Transverse colon (tissue), 4 donors: ENCODE data around the gene ZFX.

Experiments used
- EP300 ChIP-seq: sonication (generic); formaldehyde crosslinking; IDR thresholded peaks from one replicate; pipeline ENCODE4 v1.6.1; 2017; ENCODE audit warnings: antibody characterized with exemption, low read depth
- POLR2A ChIP-seq: fragments of 450-650 bp; IDR thresholded peaks from one replicate; pipeline ENCODE4 v1.6.1; 2016; ENCODE audit warnings: antibody characterized with exemption, mild to moderate bottlenecking, moderate library complexity
- POLR2AphosphoS5 ChIP-seq, 3 donors: sonication (generic); formaldehyde crosslinking; IDR thresholded peaks; one replicate each; pipeline ENCODE4 v1.6.1; 2016; ENCODE audit warnings: antibody characterized with exemption in 3 of 3
- TF ChIP-seq, protein P1 (sequence below), 5 experiments: fragments of 200-600 bp in 3 of 5; fragments of 450-650 bp in 2 of 5; sonication (generic) in 3 of 5; IDR thresholded peaks; 1 replicate in 2 of 5; 2 replicates in 3 of 5; pipeline ENCODE4 v1.5.1; 2016 to 2017; ENCODE audit warnings: antibody characterized with exemption in 5 of 5, inconsistent platforms in 3 of 5, mild to moderate bottlenecking in 2 of 5, moderate library complexity in 1 of 5

DNA sequence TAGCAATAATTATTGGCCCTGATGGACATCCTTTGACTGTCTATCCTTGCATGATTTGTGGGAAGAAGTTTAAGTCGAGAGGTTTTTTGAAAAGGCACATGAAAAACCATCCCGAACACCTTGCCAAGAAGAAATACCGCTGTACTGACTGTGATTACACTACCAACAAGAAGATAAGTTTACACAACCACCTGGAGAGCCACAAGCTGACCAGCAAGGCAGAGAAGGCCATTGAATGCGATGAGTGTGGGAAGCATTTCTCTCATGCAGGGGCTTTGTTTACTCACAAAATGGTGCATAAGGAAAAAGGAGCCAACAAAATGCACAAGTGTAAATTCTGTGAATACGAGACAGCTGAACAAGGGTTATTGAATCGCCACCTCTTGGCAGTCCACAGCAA, 60.7 kb downstream of the ZFX start:
- TF ChIP-seq, protein P1, sequence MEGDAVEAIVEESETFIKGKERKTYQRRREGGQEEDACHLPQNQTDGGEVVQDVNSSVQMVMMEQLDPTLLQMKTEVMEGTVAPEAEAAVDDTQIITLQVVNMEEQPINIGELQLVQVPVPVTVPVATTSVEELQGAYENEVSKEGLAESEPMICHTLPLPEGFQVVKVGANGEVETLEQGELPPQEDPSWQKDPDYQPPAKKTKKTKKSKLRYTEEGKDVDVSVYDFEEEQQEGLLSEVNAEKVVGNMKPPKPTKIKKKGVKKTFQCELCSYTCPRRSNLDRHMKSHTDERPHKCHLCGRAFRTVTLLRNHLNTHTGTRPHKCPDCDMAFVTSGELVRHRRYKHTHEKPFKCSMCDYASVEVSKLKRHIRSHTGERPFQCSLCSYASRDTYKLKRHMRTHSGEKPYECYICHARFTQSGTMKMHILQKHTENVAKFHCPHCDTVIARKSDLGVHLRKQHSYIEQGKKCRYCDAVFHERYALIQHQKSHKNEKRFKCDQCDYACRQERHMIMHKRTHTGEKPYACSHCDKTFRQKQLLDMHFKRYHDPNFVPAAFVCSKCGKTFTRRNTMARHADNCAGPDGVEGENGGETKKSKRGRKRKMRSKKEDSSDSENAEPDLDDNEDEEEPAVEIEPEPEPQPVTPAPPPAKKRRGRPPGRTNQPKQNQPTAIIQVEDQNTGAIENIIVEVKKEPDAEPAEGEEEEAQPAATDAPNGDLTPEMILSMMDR (IDR thresholded peaks at IDR 0.05): no peak
- TF ChIP-seq POLR2AphosphoS5 (IDR thresholded peaks at IDR 0.05) (no peak), POLR2A (no peak), EP300 (no peak)
